HCT116 (cell line): Measurements from ENCODE around the gene METTL2A.
"Not testable (repeated sequence)": the region's sequence is repeated elsewhere in the genome, so short reads cannot be mapped to it uniquely, and the experiment has no call there.

Experiments used
- EZH2phosphoT487 ChIP-seq: fragments of 200-600 bp; IDR thresholded peaks from 2 replicates; pipeline ENCODE4 v1.6.1; 2018; ENCODE audit warnings: antibody characterized with exemption, borderline replicate concordance
- REST ChIP-seq: IDR thresholded peaks from 2 replicates; pipeline ENCODE4 v1.6.1; 2012; ENCODE audit warnings: low read depth

- TF ChIP-seq EZH2phosphoT487, REST: not testable (repeated sequence)
Measured at GRCh38 chr17:62477718-62478408, 54.2 kb downstream of the METTL2A start.
